ENCODE measurements around the gene B3GALNT2. TPM values are rescaled to one million over a fixed set of nuclear protein-coding genes. Genes with fewer than 3 reads are reported as not detected.
"Not testable (repeated sequence)": the region's sequence is repeated elsewhere in the genome, so short reads cannot be mapped to it uniquely, and the experiment has no call there.

Gene B3GALNT2
- total RNA-seq, 1 experiment from 2014 or later, result 60.6 TPM

DNA sequence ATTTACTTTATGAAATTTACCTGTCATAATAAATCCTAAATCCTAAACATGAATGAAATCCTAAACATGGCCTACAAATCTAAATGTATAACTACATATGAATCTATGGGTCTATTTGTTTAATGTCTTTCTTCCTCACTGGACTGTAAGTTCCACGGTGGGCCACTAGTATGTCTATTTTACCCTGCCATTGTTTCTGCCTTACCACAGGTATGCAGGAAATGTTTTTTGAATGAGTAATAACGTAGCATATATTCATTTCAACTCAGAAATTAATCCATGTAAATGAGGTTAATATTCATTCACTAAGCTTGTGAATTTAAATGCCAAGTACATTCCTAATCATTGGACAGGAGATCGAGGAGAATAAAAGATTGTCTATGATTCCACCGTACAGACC is 35.3 kb downstream of the B3GALNT2 start:
- POLR2A ChIA-PET (ENCODE audit: unreplicated experiment), result interaction anchor here (0.5 kb wide), 1 partner anchor 257 kb away, joined by 5 read pairs; no protein-coding TSS in a partner anchor
- peak; percentile 45 to 85 for DNase-seq
- no TSS peak for BruUV-seq (replicated peaks)
- H3K79me2 ChIP-seq (ENCODE audit: low read depth), result 0 out of 2 replicates have a peak, but pooled peaks cover 3% of the 10 kb centered on the region
- peak overlapping the region; percentile 74 for H3K27ac ChIP-seq
- no peaks in the 10 kb centered on the region for H4K20me1 ChIP-seq (ENCODE audit: insufficient read depth)
- peaks cover 14% of the 10 kb centered on the region; the same call in 1 of the 2 replicates for H3K36me3 ChIP-seq (ENCODE audit: low read depth)
- H3F3A ChIP-seq (ENCODE audit: insufficient read depth, low read depth), result peaks cover 47% of the 10 kb centered on the region
- no peak overlapping the region for H3K4me3 ChIP-seq
- TF ChIP-seq, protein P1, sequence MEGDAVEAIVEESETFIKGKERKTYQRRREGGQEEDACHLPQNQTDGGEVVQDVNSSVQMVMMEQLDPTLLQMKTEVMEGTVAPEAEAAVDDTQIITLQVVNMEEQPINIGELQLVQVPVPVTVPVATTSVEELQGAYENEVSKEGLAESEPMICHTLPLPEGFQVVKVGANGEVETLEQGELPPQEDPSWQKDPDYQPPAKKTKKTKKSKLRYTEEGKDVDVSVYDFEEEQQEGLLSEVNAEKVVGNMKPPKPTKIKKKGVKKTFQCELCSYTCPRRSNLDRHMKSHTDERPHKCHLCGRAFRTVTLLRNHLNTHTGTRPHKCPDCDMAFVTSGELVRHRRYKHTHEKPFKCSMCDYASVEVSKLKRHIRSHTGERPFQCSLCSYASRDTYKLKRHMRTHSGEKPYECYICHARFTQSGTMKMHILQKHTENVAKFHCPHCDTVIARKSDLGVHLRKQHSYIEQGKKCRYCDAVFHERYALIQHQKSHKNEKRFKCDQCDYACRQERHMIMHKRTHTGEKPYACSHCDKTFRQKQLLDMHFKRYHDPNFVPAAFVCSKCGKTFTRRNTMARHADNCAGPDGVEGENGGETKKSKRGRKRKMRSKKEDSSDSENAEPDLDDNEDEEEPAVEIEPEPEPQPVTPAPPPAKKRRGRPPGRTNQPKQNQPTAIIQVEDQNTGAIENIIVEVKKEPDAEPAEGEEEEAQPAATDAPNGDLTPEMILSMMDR (conservative IDR thresholded peaks at IDR 0.05), result peak; percentile 48
- TF ChIP-seq EZH2 (IDR thresholded peaks at IDR 0.05; ENCODE audit: low read depth), result no peak
- CTCF ChIA-PET, result no interaction called here
- peaks cover 15% of the 10 kb centered on the region for H3K4me1 ChIP-seq (replicated peaks; ENCODE audit: insufficient read depth)
- no peak overlapping the region for H2AFZ ChIP-seq
- no peaks in the 10 kb centered on the region for H3K9me3 ChIP-seq (ENCODE audit: insufficient read depth, low read depth)
- H3K4me2 ChIP-seq, result peak overlapping the region; percentile 10; the same call in 1 of the 2 replicates
- intact Hi-C loops (cut with micrococcal nuclease; ENCODE audit: unreplicated experiment), result no loop called here
- no peaks in the 10 kb centered on the region for H3K9me2 ChIP-seq (ENCODE audit: insufficient read depth)
- no peaks in the 10 kb centered on the region for H3K27me3 ChIP-seq (ENCODE audit: insufficient read depth, low read depth)

DNA sequence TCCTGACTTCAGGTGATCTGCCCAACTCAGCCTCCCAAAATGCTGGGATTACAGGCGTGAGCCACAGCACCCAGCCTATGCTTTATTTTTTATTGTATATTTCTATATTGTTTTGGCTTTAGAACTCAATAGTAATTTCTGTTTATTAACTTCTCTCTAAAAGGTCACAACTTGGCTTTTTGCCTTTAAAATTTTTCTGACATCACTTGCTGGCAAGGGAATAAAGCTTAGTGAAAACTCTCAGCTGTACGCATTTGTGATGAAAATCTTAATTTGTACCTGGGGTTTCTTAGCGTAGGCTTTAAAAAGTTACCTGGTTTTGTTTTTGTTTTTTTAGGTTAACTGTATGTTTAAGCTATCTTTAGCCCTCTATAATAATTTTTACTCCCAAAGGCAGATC is 36.2 kb downstream of the B3GALNT2 start:
- no peak overlapping the region for H3K27ac ChIP-seq
- CTCF ChIA-PET, result interaction anchor here (0.7 kb wide), 1 partner anchor 215 kb away, joined by 19 read pairs; no protein-coding TSS in a partner anchor
- peaks cover 18% of the 10 kb centered on the region; the same call in 1 of the 2 replicates for H3K36me3 ChIP-seq (ENCODE audit: low read depth)
- H3K79me2 ChIP-seq (ENCODE audit: low read depth), result 0 out of 2 replicates have a peak, but pooled peaks cover 3% of the 10 kb centered on the region
- intact Hi-C loops (cut with micrococcal nuclease; ENCODE audit: unreplicated experiment), result no loop called here
- no peaks in the 10 kb centered on the region for H4K20me1 ChIP-seq (ENCODE audit: insufficient read depth)
- POLR2A ChIA-PET (ENCODE audit: unreplicated experiment), result interaction anchor here (0.6 kb wide), 1 partner anchor 964 kb away, joined by 15 read pairs; no protein-coding TSS in a partner anchor
- H3F3A ChIP-seq (ENCODE audit: insufficient read depth, low read depth), result peaks cover 41% of the 10 kb centered on the region
- no peak for TF ChIP-seq EZH2 (IDR thresholded peaks at IDR 0.05; ENCODE audit: low read depth)
- TF ChIP-seq, protein P1 (conservative IDR thresholded peaks at IDR 0.05), result no peak
- H3K9me3 ChIP-seq (ENCODE audit: insufficient read depth, low read depth), result no peaks in the 10 kb centered on the region
- H3K4me3 ChIP-seq, result no peak overlapping the region
- no peaks in the 10 kb centered on the region for H3K9me2 ChIP-seq (ENCODE audit: insufficient read depth)
- peaks cover 15% of the 10 kb centered on the region for H3K4me1 ChIP-seq (replicated peaks; ENCODE audit: insufficient read depth)
- no peak overlapping the region for H3K4me2 ChIP-seq
- no peak overlapping the region for H2AFZ ChIP-seq
- H3K27me3 ChIP-seq (ENCODE audit: insufficient read depth, low read depth), result no peaks in the 10 kb centered on the region
- BruUV-seq (replicated peaks), result no TSS peak
- no peak for DNase-seq

DNA sequence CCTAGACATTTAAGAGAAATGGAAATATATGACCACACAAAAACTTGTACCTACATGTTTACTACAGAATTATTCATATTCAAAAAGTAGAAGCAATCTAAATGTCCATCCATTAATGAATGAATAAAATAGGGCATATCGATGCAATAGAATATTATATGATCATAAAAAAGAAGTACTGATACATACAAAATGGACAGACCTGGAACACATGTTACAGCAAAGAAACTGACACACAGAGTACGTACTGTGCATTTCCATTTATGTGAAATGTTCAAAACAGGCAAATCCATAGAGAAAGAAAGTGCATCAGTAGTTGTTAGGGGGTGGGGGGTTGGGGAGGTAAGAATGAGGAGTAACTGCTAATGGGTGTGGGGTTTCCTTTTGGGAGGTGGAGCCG is 39.2 kb downstream of the B3GALNT2 start:
- ChIA-PET CTCF (no interaction called here), POLR2A (ENCODE audit: unreplicated experiment) (no interaction called here)
- peaks cover 15% of the 10 kb centered on the region for H3K4me1 ChIP-seq (replicated peaks; ENCODE audit: insufficient read depth)
- peaks cover 29% of the 10 kb centered on the region for H3F3A ChIP-seq (ENCODE audit: insufficient read depth, low read depth)
- peaks cover 4% of the 10 kb centered on the region; the same call in 1 of the 2 replicates for H3K9me3 ChIP-seq (ENCODE audit: insufficient read depth, low read depth)
- 0 out of 2 replicates have a peak, but pooled peaks cover 3% of the 10 kb centered on the region for H3K79me2 ChIP-seq (ENCODE audit: low read depth)
- no peaks in the 10 kb centered on the region for H3K27me3 ChIP-seq (ENCODE audit: insufficient read depth, low read depth)
- no peaks in the 10 kb centered on the region for H3K9me2 ChIP-seq (ENCODE audit: insufficient read depth)
- peaks cover 19% of the 10 kb centered on the region for H3K36me3 ChIP-seq (ENCODE audit: low read depth)
- H2AFZ ChIP-seq, result no peak overlapping the region
- no peak overlapping the region for H3K4me2 ChIP-seq
- H3K4me3 ChIP-seq, result no peak overlapping the region
- H4K20me1 ChIP-seq (ENCODE audit: insufficient read depth), result no peaks in the 10 kb centered on the region; the same call in 1 of the 2 replicates
- intact Hi-C loops (cut with micrococcal nuclease; ENCODE audit: unreplicated experiment), result no loop called here
- BruUV-seq (replicated peaks), result no TSS peak
- TF ChIP-seq, protein P1 (conservative IDR thresholded peaks at IDR 0.05), result no peak
- no peak for TF ChIP-seq EZH2 (IDR thresholded peaks at IDR 0.05; ENCODE audit: low read depth)
- no peak overlapping the region for H3K27ac ChIP-seq
- no peak for DNase-seq

DNA sequence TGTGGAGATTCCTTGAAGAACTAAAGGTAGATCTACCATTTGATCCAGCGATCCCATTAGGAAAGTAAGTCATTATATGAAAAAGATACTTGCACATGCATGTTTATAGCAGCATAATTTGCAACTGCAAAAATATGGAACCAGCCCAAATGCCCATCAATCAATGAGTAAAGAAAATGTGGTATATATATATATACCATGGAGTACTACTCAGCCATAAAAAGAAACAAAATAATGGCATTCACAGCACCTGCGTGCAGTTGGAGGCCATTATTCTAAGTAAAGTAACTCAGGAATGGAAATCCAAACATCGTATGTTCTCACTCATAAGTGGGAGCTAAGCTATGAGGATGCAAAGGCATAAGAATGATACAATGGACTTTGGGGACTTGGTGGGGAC is 41.4 kb downstream of the B3GALNT2 start:
- H3K79me2 ChIP-seq (ENCODE audit: low read depth); H2AFZ ChIP-seq; H3K9me2 ChIP-seq (ENCODE audit: insufficient read depth); H3K27me3 ChIP-seq (ENCODE audit: insufficient read depth, low read depth); H3K4me1 ChIP-seq (replicated peaks; ENCODE audit: insufficient read depth); H4K20me1 ChIP-seq (ENCODE audit: insufficient read depth); BruUV-seq (replicated peaks); H3K4me2 ChIP-seq; H3K27ac ChIP-seq; H3K9me3 ChIP-seq (ENCODE audit: insufficient read depth, low read depth); intact Hi-C loops (cut with micrococcal nuclease; ENCODE audit: unreplicated experiment); H3K4me3 ChIP-seq; DNase-seq: not testable (repeated sequence)
- CTCF ChIA-PET, result interaction anchor here (0.6 kb wide), 1 partner anchor 947 kb away, joined by 3 read pairs; no protein-coding TSS in a partner anchor
- POLR2A ChIA-PET (ENCODE audit: unreplicated experiment), result interaction anchor here (0.6 kb wide), 1 partner anchor 17 kb away, joined by 4 read pairs; no protein-coding TSS in a partner anchor
- Histone ChIP-seq H3K36me3 (ENCODE audit: low read depth) (peaks cover 19% of the 10 kb centered on the region), H3F3A (ENCODE audit: insufficient read depth, low read depth) (peaks cover 12% of the 10 kb centered on the region; the same call in 1 of the 2 replicates)
